ENCODE data around the gene SLK. TPM values are rescaled to one million over a fixed set of nuclear protein-coding genes. Genes with fewer than 3 reads are reported as not detected.

SLK gene
- total RNA-seq: 10 to 100 TPM; 16.0 to 16.1 TPM

DNA sequence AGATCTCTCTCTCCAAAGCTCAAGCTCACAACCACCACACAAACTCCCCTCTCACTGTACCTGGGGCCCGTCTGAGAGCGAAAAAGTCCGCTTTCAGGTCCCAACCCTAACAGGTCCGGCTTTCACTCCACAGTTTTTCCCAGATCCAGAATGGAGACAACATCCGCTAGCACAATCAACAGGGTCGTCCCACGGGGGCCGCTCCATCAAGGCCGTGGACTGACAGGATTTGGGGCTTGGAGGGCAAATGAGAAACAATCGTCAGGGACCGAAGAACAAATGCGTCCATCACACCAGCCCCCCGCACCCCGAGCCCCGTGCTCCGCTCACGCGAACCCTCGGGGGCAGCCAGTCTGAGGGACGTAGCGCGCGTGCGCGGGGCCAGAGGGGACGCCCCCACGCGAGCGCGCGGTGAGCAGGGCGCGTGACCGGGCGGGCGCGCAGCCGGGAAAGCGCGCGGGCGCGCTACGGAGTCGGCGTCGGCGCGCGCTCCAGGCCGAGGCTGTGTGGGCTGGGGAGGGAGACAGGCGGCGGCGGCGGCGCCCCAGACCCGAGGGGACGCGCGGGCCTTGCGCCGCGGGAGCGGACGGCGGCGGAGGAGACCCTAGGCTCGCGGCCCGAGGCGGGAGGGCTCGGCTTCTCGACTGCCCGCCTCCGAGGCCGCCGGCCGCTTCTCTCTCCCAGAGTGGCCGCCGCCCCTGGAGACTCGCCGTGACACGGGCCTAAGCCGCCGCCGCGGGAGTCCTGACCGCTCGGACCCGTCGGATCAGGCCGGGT is at the start of gene SLK:
Gene SLK, plus strand, starts transcription at position 470 of the 777 bp plus-strand sequence. CDS start 606 bp downstream, outside the sequence.
- no peaks in the 10 kb centered on the region for H3K9me3 Mint-ChIP-seq
- H3K27ac Mint-ChIP-seq: peak within 1 kb of the TSS; percentile 92
- H3K4me3 Mint-ChIP-seq: peak within 1 kb of the TSS; percentile 99
- peaks cover 26% of the 10 kb centered on the region for H3K4me1 Mint-ChIP-seq (ENCODE audit: low read depth)
- peaks cover 5% of the 10 kb centered on the region for H3K36me3 Mint-ChIP-seq (ENCODE audit: low read depth)
- CTCF ChIA-PET: interaction anchor here (1.1 to 1.4 kb wide), 4 partner anchors 77 to 156 kb away, joined by 3 to 5 read pairs (median 4); partner anchors contain the start of gene SFR1
- peak; percentile 76 for DNase-seq
- H3K27me3 Mint-ChIP-seq (ENCODE audit: low read depth): no peaks in the 10 kb centered on the region
- intact Hi-C loops (cut with micrococcal nuclease): loop anchor here (1.0 to 2.0 kb wide), 4 partner anchors 49 to 371 kb away; partner anchors contain the start of genes ITPRIP and STN1

DNA sequence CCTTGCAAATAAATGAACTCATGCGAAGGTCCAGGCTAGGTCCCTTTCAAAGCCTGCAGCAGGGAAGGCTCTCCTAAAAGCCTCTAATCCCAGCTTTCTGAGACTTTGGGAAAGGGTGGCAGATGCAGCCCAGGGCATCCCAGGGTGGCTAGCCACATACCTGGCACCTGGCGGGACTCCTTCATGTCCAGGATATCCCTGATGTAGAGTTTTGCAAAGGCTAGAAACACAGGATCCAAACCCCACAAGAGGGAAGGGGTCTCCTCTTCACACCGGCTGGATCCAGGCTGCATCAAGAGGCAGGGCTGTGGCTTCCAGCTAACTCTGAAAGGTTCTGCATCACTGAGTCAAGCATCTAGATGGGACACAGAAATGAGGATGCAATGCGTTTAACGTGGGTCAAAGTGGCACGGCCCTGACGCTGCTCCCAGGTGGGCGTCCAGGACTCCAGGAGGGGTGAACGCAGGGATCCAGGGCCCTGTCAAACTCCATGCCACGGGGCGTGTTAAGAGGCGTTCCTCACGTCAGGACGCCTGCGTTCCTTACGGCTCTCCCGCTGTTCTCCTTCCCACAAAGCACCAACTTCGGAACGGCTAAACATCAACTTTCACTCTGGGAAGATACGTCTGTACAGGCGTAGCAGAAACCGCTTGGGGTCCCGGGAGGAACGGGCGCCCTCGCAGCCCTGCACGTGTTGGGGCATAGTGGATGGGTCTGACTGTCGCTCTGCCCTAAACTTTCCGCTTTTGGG is 49.5 kb upstream of the SLK start:
- CTCF ChIA-PET: interaction anchor here (1.3 to 1.4 kb wide), 2 partner anchors 9 to 28 kb away, joined by 3 to 4 read pairs; no protein-coding TSS in a partner anchor

DNA sequence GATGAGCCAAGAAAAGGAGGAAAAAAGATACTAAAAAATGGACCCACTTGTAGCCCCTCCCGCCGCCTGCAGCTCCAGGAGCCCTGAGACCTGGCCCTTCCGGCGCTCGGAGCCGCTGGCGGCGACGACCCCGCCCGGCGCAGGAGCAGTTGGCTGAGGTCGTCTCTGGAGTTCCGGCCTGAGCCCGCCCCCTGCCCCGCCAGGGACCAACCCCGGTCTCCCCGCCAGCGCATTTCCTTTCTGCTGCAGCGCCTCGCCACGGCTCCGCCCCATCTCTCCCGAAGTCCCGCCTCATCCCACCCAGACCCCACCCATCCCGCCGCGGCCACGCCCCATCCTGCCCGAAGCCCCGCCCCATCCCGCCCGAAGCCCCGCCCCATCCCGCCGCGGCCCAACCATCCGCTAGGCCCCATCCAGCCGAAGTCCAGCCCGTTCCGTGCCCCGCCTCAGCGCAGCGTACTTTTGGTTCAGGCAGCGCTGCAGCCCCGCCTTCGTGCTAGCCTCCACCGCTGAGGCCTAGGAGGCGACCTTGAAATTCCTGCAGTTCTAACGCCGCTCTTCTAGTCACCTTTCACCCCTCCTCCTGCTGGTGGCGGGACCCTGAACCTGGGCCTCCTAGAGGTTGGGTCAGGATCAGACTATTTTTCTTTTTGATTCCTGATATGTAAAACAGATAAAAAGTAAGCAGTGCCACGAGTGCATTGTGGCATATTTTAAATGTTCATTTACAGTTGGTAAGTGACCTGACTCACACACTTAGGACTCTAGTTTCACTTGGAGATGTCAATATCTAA is 48.7 kb upstream of the SLK start, which contains the start of gene STN1:
Gene STN1, minus strand, starts transcription at position 132 of the 794 bp plus-strand sequence. CDS start 590 bp downstream, outside the sequence.
- H3K36me3 Mint-ChIP-seq (ENCODE audit: low read depth): peaks cover 19% of the 10 kb centered on the region
- H3K27me3 Mint-ChIP-seq (ENCODE audit: low read depth): no peaks in the 10 kb centered on the region
- peak within 1 kb of the TSS; percentile 89 for H3K4me3 Mint-ChIP-seq
- CTCF ChIA-PET: interaction anchor here (1.0 to 3.5 kb wide), 3 partner anchors 8 to 30 kb away, joined by 4 to 13 read pairs (median 5); no protein-coding TSS in a partner anchor
- intact Hi-C loops (cut with micrococcal nuclease): loop anchor here (1.0 to 5.0 kb wide), 9 partner anchors 10 to 549 kb away; partner anchors contain the start of genes CFAP58, GSTO2 and SLK
- peaks cover 29% of the 10 kb centered on the region for H3K4me1 Mint-ChIP-seq (ENCODE audit: low read depth)
- H3K9me3 Mint-ChIP-seq: peaks cover 8% of the 10 kb centered on the region
- H3K27ac Mint-ChIP-seq: peak within 1 kb of the TSS; percentile 94
- DNase-seq: peak; percentile 98

More for the DNA sequence above, 49.5 kb upstream of the SLK start:
- H3K27me3 Mint-ChIP-seq (ENCODE audit: low read depth): no peaks in the 10 kb centered on the region
- H3K4me3 Mint-ChIP-seq: peak overlapping the region; percentile 89
- DNase-seq: no peak
- intact Hi-C loops (cut with micrococcal nuclease): loop anchor here (1.0 to 5.0 kb wide), 9 partner anchors 9 to 549 kb away; partner anchors contain the start of genes CFAP58, GSTO2 and SLK
- H3K27ac Mint-ChIP-seq: peak overlapping the region; percentile 94
- peaks cover 8% of the 10 kb centered on the region for H3K9me3 Mint-ChIP-seq
- H3K4me1 Mint-ChIP-seq (ENCODE audit: low read depth): peaks cover 36% of the 10 kb centered on the region
- peaks cover 19% of the 10 kb centered on the region for H3K36me3 Mint-ChIP-seq (ENCODE audit: low read depth)

DNA sequence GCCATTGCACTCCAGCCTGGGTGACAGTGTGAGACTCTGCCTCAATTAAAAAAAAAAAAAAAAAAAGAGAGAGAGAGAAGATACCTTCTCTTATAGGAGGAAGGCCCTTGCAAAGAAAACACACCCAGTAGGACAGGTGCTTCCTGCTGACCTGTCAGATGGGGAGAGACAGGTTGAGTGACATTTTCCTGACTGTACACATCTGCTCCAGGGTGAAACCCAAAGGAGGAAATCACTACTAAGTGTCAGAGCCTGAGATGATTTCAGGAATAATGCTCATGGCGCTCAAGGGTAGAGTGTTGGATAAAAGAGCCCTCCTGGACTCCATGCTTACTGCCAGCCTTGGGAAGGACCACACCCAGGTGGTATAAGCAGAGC is 47.3 kb upstream of the SLK start:
- Mint-ChIP-seq H3K27ac (no peak overlapping the region), H3K4me1 (ENCODE audit: low read depth) (peaks cover 19% of the 10 kb centered on the region), H3K27me3 (ENCODE audit: low read depth) (no peaks in the 10 kb centered on the region), H3K9me3 (peaks cover 8% of the 10 kb centered on the region), H3K4me3 (no peak overlapping the region), H3K36me3 (ENCODE audit: low read depth) (peaks cover 17% of the 10 kb centered on the region)
- intact Hi-C loops (cut with micrococcal nuclease): loop anchor here (2.0 to 5.0 kb wide), 2 partner anchors 433 to 551 kb away; partner anchors contain the start of gene CFAP58
- no peak for DNase-seq
- CTCF ChIA-PET: interaction anchor here (0.6 to 3.5 kb wide), 3 partner anchors 10 to 35 kb away, joined by 3 to 13 read pairs (median 5); no protein-coding TSS in a partner anchor

GRCh38 chr10:103921248-103921647 is 45.7 kb upstream of the SLK start:
- CTCF ChIA-PET: interaction anchor here (0.6 to 3.5 kb wide), 7 partner anchors 13 to 372 kb away, joined by 3 to 13 read pairs (median 3); no protein-coding TSS in a partner anchor
- Mint-ChIP-seq H3K36me3 (ENCODE audit: low read depth) (peaks cover under 1% of the 10 kb centered on the region), H3K27me3 (ENCODE audit: low read depth) (no peaks in the 10 kb centered on the region), H3K27ac (no peak overlapping the region), H3K4me1 (ENCODE audit: low read depth) (peaks cover 6% of the 10 kb centered on the region), H3K4me3 (no peak overlapping the region), H3K9me3 (no peaks in the 10 kb centered on the region)
- intact Hi-C loops (cut with micrococcal nuclease): no loop called here
- DNase-seq: no peak

- Mint-ChIP-seq H3K9me3 (no peaks in the 10 kb centered on the region), H3K27ac (no peak overlapping the region), H3K27me3 (ENCODE audit: low read depth) (no peaks in the 10 kb centered on the region), H3K4me1 (ENCODE audit: low read depth) (peaks cover 5% of the 10 kb centered on the region), H3K4me3 (no peak overlapping the region), H3K36me3 (ENCODE audit: low read depth) (no peaks in the 10 kb centered on the region)
- CTCF ChIA-PET: interaction anchor here (0.6 to 3.5 kb wide), 7 partner anchors 13 to 371 kb away, joined by 3 to 13 read pairs (median 3); no protein-coding TSS in a partner anchor
- DNase-seq: peak; percentile 71
- intact Hi-C loops (cut with micrococcal nuclease): no loop called here
These were observed 45.2 kb upstream of the SLK start for GRCh38 chr10:103921750-103922195.

GRCh38 chr10:103922659-103923058 is 44.3 kb upstream of the SLK start:
- DNase-seq: no peak
- H3K4me3 Mint-ChIP-seq: no peak overlapping the region
- H3K4me1 Mint-ChIP-seq (ENCODE audit: low read depth): peaks cover 5% of the 10 kb centered on the region
- no peaks in the 10 kb centered on the region for H3K9me3 Mint-ChIP-seq
- CTCF ChIA-PET: interaction anchor here (1.0 kb wide), 1 partner anchor 35 kb away, joined by 3 read pairs; no protein-coding TSS in a partner anchor
- intact Hi-C loops (cut with micrococcal nuclease): no loop called here
- no peaks in the 10 kb centered on the region for H3K36me3 Mint-ChIP-seq (ENCODE audit: low read depth)
- no peak overlapping the region for H3K27ac Mint-ChIP-seq
- H3K27me3 Mint-ChIP-seq (ENCODE audit: low read depth): no peaks in the 10 kb centered on the region

GRCh38 chr10:103923502-103923901 is 43.4 kb upstream of the SLK start:
- CTCF ChIA-PET: no interaction called here
- Mint-ChIP-seq H3K36me3 (ENCODE audit: low read depth) (no peaks in the 10 kb centered on the region), H3K4me1 (ENCODE audit: low read depth) (peaks cover 5% of the 10 kb centered on the region), H3K4me3 (no peak overlapping the region), H3K27ac (no peak overlapping the region), H3K27me3 (ENCODE audit: low read depth) (no peaks in the 10 kb centered on the region), H3K9me3 (no peaks in the 10 kb centered on the region)
- no peak for DNase-seq
- intact Hi-C loops (cut with micrococcal nuclease): no loop called here

GRCh38 chr10:103925591-103925990 is 41.3 kb upstream of the SLK start:
- CTCF ChIA-PET: interaction anchor here (1.1 kb wide), 1 partner anchor 103 kb away, joined by 4 read pairs; no protein-coding TSS in a partner anchor
- H3K36me3 Mint-ChIP-seq (ENCODE audit: low read depth): no peaks in the 10 kb centered on the region
- intact Hi-C loops (cut with micrococcal nuclease): no loop called here
- H3K27ac Mint-ChIP-seq: no peak overlapping the region
- no peak for DNase-seq
- H3K4me3 Mint-ChIP-seq: no peak overlapping the region
- no peaks in the 10 kb centered on the region for H3K27me3 Mint-ChIP-seq (ENCODE audit: low read depth)
- H3K4me1 Mint-ChIP-seq (ENCODE audit: low read depth): no peaks in the 10 kb centered on the region
- H3K9me3 Mint-ChIP-seq: no peaks in the 10 kb centered on the region

DNA sequence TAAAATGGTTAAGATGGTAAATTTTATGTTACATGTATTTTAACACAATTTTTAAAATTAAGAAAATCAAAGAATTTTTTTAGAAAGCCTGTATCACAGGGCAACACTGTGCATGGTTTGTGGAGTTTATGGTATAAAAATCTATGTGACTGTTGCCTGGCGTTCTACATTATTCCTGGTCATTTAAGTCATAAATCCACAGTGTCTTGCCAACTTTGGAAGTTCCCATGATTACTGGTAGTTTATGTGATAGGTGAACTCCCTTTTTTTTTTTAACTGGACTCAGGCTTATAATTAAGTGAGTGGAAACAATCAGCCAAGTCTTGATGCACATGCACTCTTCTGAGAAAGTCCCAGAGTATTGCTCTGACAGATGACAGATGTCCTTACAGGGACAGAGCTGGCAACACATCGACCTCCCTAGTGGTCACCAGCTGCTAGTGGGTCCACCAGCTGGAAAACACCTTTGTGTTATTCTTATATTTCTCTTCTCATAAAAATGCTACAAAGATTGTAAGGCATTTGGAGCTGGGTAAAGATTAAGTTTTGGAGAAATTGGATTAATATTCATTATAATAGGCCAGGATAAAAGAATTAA is 40.1 kb upstream of the SLK start:
- Mint-ChIP-seq H3K27me3 (ENCODE audit: low read depth) (no peaks in the 10 kb centered on the region), H3K4me3 (no peak overlapping the region), H3K4me1 (ENCODE audit: low read depth) (no peaks in the 10 kb centered on the region), H3K27ac (no peak overlapping the region), H3K9me3 (no peaks in the 10 kb centered on the region), H3K36me3 (ENCODE audit: low read depth) (no peaks in the 10 kb centered on the region)
- DNase-seq: no peak
- CTCF ChIA-PET: interaction anchor here (1.4 kb wide), 1 partner anchor 15 kb away, joined by 4 read pairs; no protein-coding TSS in a partner anchor
- intact Hi-C loops (cut with micrococcal nuclease): no loop called here

GRCh38 chr10:103928784-103929183 is 38.2 kb upstream of the SLK start:
- no peaks in the 10 kb centered on the region for H3K9me3 Mint-ChIP-seq
- no peaks in the 10 kb centered on the region for H3K4me1 Mint-ChIP-seq (ENCODE audit: low read depth)
- intact Hi-C loops (cut with micrococcal nuclease): no loop called here
- CTCF ChIA-PET: no interaction called here
- no peak overlapping the region for H3K4me3 Mint-ChIP-seq
- H3K36me3 Mint-ChIP-seq (ENCODE audit: low read depth): no peaks in the 10 kb centered on the region
- no peak overlapping the region for H3K27ac Mint-ChIP-seq
- no peak for DNase-seq
- H3K27me3 Mint-ChIP-seq (ENCODE audit: low read depth): no peaks in the 10 kb centered on the region
